HEK293T (cell line): Measurements from ENCODE around the gene KCTD18.

Source experiments
- CTCF ChIA-PET: fragments of 350-600 bp; formaldehyde crosslinking; extraction: SDS; loops from one replicate; lab custom pipeline; 2021; ENCODE audit warnings: antibody characterized with exemption, inconsistent platforms; lab: Yijun Ruan, JAX
- POLR2A ChIA-PET: fragments of 350-600 bp; formaldehyde crosslinking; extraction: SDS; loops from one replicate; lab custom pipeline; 2020; ENCODE audit warnings: antibody characterized with exemption, inconsistent platforms; lab: Yijun Ruan, JAX
- DNase-seq: peaks from one replicate; pipeline ENCODE4 v3.0.0; 2012; ENCODE audit warnings: mixed read lengths; ENCODE audit errors: extremely low spot score
- ARNT ChIP-seq: fragments of 450-650 bp; IDR thresholded peaks from 2 replicates; pipeline ENCODE4 v1.6.1; 2017; ENCODE audit warnings: mild to moderate bottlenecking
- BHLHE40 ChIP-seq: fragments of 450-650 bp; IDR thresholded peaks from 2 replicates; pipeline ENCODE4 v1.6.1; 2016; ENCODE audit warnings: mild to moderate bottlenecking, moderate library complexity, borderline replicate concordance
- CTBP1 ChIP-seq: fragments of 450-650 bp; IDR thresholded peaks from 2 replicates; pipeline ENCODE4 v1.6.1; 2016; ENCODE audit warnings: borderline replicate concordance
- ELF4 ChIP-seq: fragments of 450-650 bp; IDR thresholded peaks from 2 replicates; pipeline ENCODE4 v1.6.1; 2017; ENCODE audit warnings: antibody characterized with exemption
- FOXA1 ChIP-seq: fragments of 450-650 bp; IDR thresholded peaks from 2 replicates; pipeline ENCODE4 v1.6.1; 2016; ENCODE audit warnings: mild to moderate bottlenecking
- FOXK2 ChIP-seq: fragments of 450-650 bp; IDR thresholded peaks from 2 replicates; pipeline ENCODE4 v1.6.1; 2016; ENCODE audit warnings: mild to moderate bottlenecking
- FOXM1 ChIP-seq: fragments of 450-650 bp; IDR thresholded peaks from 2 replicates; pipeline ENCODE4 v1.6.1; 2017; ENCODE audit warnings: mild to moderate bottlenecking, borderline replicate concordance
- HDGF ChIP-seq: fragments of 450-650 bp; IDR thresholded peaks from 2 replicates; pipeline ENCODE4 v1.6.1; 2017; ENCODE audit warnings: antibody characterized with exemption, borderline replicate concordance
- L3MBTL2 ChIP-seq: fragments of 450-650 bp; conservative IDR thresholded peaks from 2 replicates; pipeline ENCODE4 v1.6.1; 2016; ENCODE audit warnings: mild to moderate bottlenecking
- LEF1 ChIP-seq: fragments of 450-650 bp; IDR thresholded peaks from 2 replicates; pipeline ENCODE4 v1.6.1; 2017; ENCODE audit warnings: mild to moderate bottlenecking, borderline replicate concordance
- NFRKB ChIP-seq: fragments of 450-650 bp; IDR thresholded peaks from 2 replicates; pipeline ENCODE4 v1.6.1; 2016; ENCODE audit warnings: mild to moderate bottlenecking, moderate library complexity
- SP1 ChIP-seq: fragments of 450-650 bp; IDR thresholded peaks from 2 replicates; pipeline ENCODE4 v1.6.1; 2017
- SUZ12 ChIP-seq: fragments of 450-650 bp; IDR thresholded peaks from 2 replicates; pipeline ENCODE4 v1.6.1; 2016; ENCODE audit warnings: mild to moderate bottlenecking
- TARDBP ChIP-seq: fragments of 450-650 bp; IDR thresholded peaks from 2 replicates; pipeline ENCODE4 v1.6.1; 2016
- ZNF384 ChIP-seq: fragments of 450-650 bp; IDR thresholded peaks from 2 replicates; pipeline ENCODE4 v1.6.1; 2016
- TF ChIP-seq, protein P1 (sequence below): fragments of 450-650 bp; IDR thresholded peaks from 2 replicates; pipeline ENCODE4 v1.6.1; 2016

KCTD18 gene

DNA sequence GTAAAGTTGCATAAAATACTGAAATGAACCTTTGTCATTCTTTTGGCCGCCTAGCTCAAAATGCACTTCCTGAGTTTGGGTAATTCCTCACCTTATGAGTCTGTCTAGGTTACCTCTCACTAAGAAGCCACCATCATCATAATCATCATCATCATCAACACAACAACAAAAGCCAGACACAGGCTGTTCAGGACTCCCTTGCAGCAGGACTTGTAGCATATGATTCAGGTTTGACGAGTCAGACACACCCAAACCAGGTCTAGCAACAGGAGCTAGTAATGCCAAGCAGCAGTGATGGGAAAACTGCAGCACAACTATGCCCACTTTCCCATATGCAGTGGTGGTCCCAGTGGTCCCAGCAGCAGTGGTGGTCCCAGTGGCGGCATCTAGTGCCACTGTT is 13.3 kb upstream of the KCTD18 start:
- no peak for TF ChIP-seq FOXK2
- TF ChIP-seq L3MBTL2: no peak
- TF ChIP-seq ZNF384: no peak
- no peak for TF ChIP-seq NFRKB
- TF ChIP-seq TARDBP: no peak
- TF ChIP-seq CTBP1: no peak
- TF ChIP-seq BHLHE40: no peak
- DNase-seq: no peak
- CTCF ChIA-PET: no interaction called here
- POLR2A ChIA-PET: no interaction called here

DNA sequence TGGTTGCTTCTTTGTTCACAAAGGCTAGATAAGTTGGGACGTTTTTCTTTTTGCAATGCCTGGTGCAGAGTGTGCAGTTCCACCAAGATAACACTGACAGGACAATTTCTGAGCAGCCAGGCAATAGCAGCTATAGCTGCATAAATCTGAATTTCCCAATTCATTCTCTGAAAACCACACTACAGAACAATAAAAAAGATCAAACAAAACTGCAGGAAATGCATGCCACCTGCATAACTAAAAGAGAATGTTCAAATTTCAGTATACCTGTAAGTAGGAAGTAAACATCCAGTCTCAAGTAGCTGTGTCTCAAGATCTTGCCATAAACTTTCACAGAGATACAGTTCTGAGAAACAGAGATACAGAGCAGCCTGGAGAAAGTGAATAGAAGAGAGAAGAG is 5.3 kb upstream of the KCTD18 start:
- CTCF ChIA-PET: no interaction called here

DNA sequence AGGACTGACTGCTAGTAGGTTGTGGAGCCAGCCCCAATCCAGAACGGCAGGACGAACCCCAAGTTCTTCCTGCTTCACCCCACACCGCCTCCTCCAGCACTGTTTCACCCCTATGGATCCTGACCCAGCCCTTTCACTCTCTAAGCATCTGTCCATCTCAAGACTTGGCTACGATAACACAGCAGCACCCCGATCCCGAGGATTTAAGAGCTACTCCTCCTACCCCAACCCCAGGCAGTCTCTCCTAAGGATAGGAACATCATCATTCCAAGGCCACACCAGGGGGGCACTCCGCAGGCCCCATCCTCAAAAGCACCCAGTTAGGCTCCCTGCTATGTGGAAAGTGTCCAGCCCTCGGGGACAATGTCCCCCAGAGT is 645 bp downstream of the KCTD18 start:
- ChIA-PET CTCF (interaction anchor here (0.6 to 1.2 kb wide), 4 partner anchors 11 to 26 kb away, joined by 3 to 5 read pairs (median 4); no protein-coding TSS in a partner anchor), POLR2A (interaction anchor here (0.7 to 1.5 kb wide), 3 partner anchors 11 to 16 kb away, joined by 3 to 4 read pairs (median 4); no protein-coding TSS in a partner anchor)
- TF ChIP-seq BHLHE40 (no peak), TARDBP (no peak), L3MBTL2 (no peak), FOXK2 (no peak), SP1 (no peak), ELF4 (no peak), HDGF (no peak), ZNF384 (no peak), SUZ12 (no peak), LEF1 (no peak), FOXM1 (no peak)
- peak; percentile 35 for DNase-seq

More for the DNA sequence above, 5.3 kb upstream of the KCTD18 start:
- DNase-seq: no peak
- POLR2A ChIA-PET: no interaction called here
- TF ChIP-seq, protein P1, sequence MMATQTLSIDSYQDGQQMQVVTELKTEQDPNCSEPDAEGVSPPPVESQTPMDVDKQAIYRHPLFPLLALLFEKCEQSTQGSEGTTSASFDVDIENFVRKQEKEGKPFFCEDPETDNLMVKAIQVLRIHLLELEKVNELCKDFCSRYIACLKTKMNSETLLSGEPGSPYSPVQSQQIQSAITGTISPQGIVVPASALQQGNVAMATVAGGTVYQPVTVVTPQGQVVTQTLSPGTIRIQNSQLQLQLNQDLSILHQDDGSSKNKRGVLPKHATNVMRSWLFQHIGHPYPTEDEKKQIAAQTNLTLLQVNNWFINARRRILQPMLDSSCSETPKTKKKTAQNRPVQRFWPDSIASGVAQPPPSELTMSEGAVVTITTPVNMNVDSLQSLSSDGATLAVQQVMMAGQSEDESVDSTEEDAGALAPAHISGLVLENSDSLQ: no peak
- TF ChIP-seq FOXK2: no peak
- no peak for TF ChIP-seq NFRKB

DNA sequence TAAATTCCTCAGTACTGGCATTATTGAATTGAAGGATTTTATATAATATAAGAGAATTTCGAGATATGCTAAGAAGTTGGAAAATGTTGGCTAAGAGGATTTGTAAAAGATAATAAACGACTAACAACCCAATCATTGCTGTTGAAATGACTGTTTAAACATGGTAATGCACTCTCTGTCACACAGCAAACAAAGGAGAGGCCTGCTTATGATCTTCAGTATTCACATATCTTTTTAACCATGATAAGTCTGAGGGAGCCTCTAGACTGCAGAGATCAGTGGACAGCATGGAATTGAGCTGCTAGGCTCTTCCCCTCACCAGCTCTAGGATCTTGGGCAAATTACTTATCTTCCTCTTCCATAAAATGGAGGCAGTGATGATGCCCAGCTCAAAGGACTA is 2.7 kb downstream of the KCTD18 start:
- ChIA-PET POLR2A (no interaction called here), CTCF (no interaction called here)
- no peak for DNase-seq
- TF ChIP-seq FOXK2: no peak
- no peak for TF ChIP-seq LEF1
- no peak for TF ChIP-seq ZNF384
- TF ChIP-seq, protein P1: no peak
- TF ChIP-seq L3MBTL2: no peak
- TF ChIP-seq FOXM1: no peak

DNA sequence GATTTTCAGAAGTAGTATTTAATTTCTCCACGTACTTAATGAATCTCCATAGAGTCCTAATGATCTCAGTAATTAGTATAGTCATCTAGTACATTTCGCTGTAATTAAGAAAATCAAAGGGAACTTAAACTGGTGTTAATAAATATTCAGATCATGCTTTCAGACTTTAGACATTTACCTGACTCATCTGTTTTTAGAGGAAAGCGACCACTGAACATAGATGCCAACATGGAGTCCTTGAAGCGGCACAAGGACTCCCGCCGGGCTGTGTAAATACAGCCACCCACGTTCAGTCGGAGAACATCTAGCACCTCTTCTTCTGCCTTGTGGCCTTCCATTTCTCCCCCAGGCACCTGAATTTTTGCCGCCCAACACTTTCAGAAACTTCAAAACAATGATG is 3.2 kb downstream of the KCTD18 start:
- TF ChIP-seq FOXM1: no peak
- no peak for TF ChIP-seq NFRKB
- TF ChIP-seq TARDBP: no peak
- TF ChIP-seq, protein P1: no peak
- no peak for TF ChIP-seq LEF1
- TF ChIP-seq HDGF: no peak
- TF ChIP-seq L3MBTL2: no peak
- TF ChIP-seq SP1: no peak
- CTCF ChIA-PET: no interaction called here
- POLR2A ChIA-PET: no interaction called here
- no peak for DNase-seq

DNA sequence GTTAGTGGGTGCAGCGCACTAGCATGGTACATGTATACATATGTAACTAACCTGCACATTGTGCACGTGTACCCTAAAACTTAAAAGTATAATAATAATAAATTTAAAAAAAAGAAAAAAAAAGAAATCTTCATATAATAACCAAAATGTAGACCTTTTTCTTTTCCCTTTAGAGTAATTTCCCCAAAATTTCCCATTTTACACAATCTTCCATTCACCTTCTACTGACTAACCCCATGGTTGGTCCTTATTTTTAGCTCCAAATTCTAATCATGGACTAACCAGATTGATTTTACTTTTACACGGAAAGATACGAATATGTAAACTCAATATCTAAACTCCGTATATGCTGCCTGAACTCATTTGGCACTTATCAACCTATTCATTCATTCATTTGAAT is 7.7 kb downstream of the KCTD18 start:
- TF ChIP-seq BHLHE40 (no peak), SUZ12 (no peak), FOXA1 (no peak), HDGF (no peak)
- DNase-seq: no peak
- ChIA-PET POLR2A (no interaction called here), CTCF (no interaction called here)

DNA sequence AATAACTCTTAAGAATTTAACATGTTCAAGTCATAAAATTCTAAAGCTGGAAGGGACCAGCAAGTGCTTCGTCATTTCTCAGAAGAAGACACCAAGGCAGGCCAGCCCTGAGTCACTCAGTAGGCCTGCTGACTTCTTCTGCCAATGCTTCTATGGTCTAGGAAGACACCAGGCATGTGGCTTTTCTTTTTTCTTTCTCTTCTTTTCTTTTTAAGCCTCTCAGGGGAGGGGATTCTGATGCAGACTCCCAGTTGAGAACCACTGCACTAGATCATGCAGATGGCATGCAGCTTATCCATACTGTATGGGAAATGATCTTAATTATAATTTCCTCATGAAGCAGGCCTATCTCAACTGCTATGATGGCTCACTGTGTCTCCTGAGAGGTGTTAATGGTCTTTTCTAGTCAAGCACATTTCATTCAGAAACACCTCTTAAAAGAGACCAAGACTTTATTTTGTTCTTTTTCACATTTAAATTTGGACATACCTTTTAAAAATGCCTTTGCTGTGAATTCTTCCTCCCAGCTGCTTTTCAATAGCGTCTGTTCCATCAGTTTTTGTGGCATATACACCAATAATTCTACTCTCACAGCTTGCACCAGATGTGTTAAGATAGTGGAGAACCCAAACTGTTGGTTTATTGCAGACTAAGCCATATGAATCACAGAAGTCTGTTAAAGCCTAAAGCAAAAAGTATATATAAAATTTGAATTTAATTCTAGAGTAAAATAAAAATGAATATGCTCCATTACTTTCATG is 11.3 kb downstream of the KCTD18 start:
- TF ChIP-seq FOXM1 (no peak), HDGF (no peak), ARNT (no peak)
- DNase-seq: no peak
- ChIA-PET CTCF (interaction anchor here (0.8 to 1.1 kb wide), 3 partner anchors 11 to 105 kb away, joined by 3 to 4 read pairs (median 3); partner anchors contain the start of gene KCTD18), POLR2A (no interaction called here)
